K562 (cell line): ENCODE measurements around the gene PDE6H. TPM values are rescaled to one million over a fixed set of nuclear protein-coding genes. Genes with fewer than 3 reads are reported as not detected.

Experiments used
- ARID1B ChIP-seq: fragments of 450-650 bp; IDR thresholded peaks from 2 replicates; pipeline ENCODE4 v1.6.1; 2016; ENCODE audit warnings: antibody characterized with exemption, mild to moderate bottlenecking, inconsistent platforms
- CBFA2T3 ChIP-seq: fragments of 450-650 bp; IDR thresholded peaks from 2 replicates; pipeline ENCODE4 v1.6.1; 2017
- CBX2 ChIP-seq: fragments of 200-600 bp; sonication (generic); IDR thresholded peaks from one replicate; pipeline ENCODE4 v1.6.1; 2012; ENCODE audit warnings: mild to moderate bottlenecking, low read length, inconsistent platforms; ENCODE audit not compliant: insufficient read depth, poor library complexity, severe bottlenecking
- FOXJ2 ChIP-seq: fragments of 200-800 bp; sonication (Bioruptor generic); IDR thresholded peaks from 2 replicates; pipeline ENCODE4 v1.6.1; 2016; ENCODE audit warnings: missing genetic modification characterization, missing compliant biosample characterization
- FUS ChIP-seq: fragments of 200-400 bp; formaldehyde crosslinking; optimal IDR thresholded peaks from 2 replicates; pipeline ENCODE3; 2017; ENCODE audit warnings: low read depth, low read length
- MEF2A ChIP-seq: IDR thresholded peaks from 2 replicates; pipeline ENCODE4 v1.6.1; 2011; ENCODE audit warnings: low read depth, mild to moderate bottlenecking, low read length, moderate library complexity; ENCODE audit not compliant: control insufficient read depth
- MEF2D ChIP-seq: conservative IDR thresholded peaks from 2 replicates; pipeline ENCODE4 v1.6.1; 2016; ENCODE audit warnings: low read depth, missing genetic modification characterization, missing compliant biosample characterization
- MEIS2 ChIP-seq: fragments of 450-650 bp; IDR thresholded peaks from 2 replicates; pipeline ENCODE4 v1.6.1; 2014; ENCODE audit warnings: mild to moderate bottlenecking; ENCODE audit not compliant: partially characterized antibody
- RBBP5 ChIP-seq: fragments of 200-600 bp; sonication (generic); IDR thresholded peaks from 2 replicates; pipeline ENCODE4 v1.6.1; 2012; ENCODE audit warnings: borderline replicate concordance, mild to moderate bottlenecking, low read length, control low read depth, inconsistent platforms; ENCODE audit not compliant: insufficient read depth, poor library complexity, severe bottlenecking
- RBM22 ChIP-seq: fragments of 200-400 bp; formaldehyde crosslinking; IDR thresholded peaks from 2 replicates; pipeline ENCODE4 v1.6.1; 2018; ENCODE audit warnings: low read length, low read depth; ENCODE audit not compliant: poor library complexity, severe bottlenecking
- SPI1 ChIP-seq: IDR thresholded peaks from 2 replicates; pipeline ENCODE4 v1.6.1; 2011; ENCODE audit warnings: low read depth, low read length, control low read depth, borderline replicate concordance
- TCF3 ChIP-seq: sonication (generic); formaldehyde crosslinking; IDR thresholded peaks from 2 replicates; pipeline ENCODE4 v1.4.0; 2020; ENCODE audit warnings: mild to moderate bottlenecking, missing genetic modification reagents
- TEAD1 ChIP-seq, 2 experiments: fragments of 450-650 bp in 1 of 2; sonication (generic) in 1 of 2; formaldehyde crosslinking; IDR thresholded peaks; 2 replicates each; pipeline versions ENCODE4 v1.4.0 to v1.8.0; 2020 to 2022; ENCODE audit warnings: mild to moderate bottlenecking in 2 of 2, missing genetic modification reagents in 1 of 2
- U2AF1 ChIP-seq: fragments of 200-400 bp; formaldehyde crosslinking; optimal IDR thresholded peaks from 2 replicates; pipeline ENCODE3; 2017; ENCODE audit warnings: mild to moderate bottlenecking, low read depth, low read length, moderate library complexity
- ZFP30 ChIP-seq: fragments of 250-450 bp; sonication (Bioruptor Pico); IDR thresholded peaks from 2 replicates; pipeline ENCODE4 v1.8.0; 2022; ENCODE audit warnings: moderate library complexity, mild to moderate bottlenecking, inconsistent platforms, borderline replicate concordance
- ZFX ChIP-seq: sonication (generic); formaldehyde crosslinking; IDR thresholded peaks from 2 replicates; pipeline ENCODE4 v1.8.0; 2022; ENCODE audit warnings: mild to moderate bottlenecking, missing genetic modification reagents, moderate library complexity
- ZNF224 ChIP-seq: sonication (generic); formaldehyde crosslinking; IDR thresholded peaks from 2 replicates; pipeline ENCODE4 v1.8.0; 2022; ENCODE audit warnings: mild to moderate bottlenecking, missing genetic modification reagents
- ZNF695 ChIP-seq: fragments of 450-650 bp; formaldehyde crosslinking; IDR thresholded peaks from 2 replicates; pipeline ENCODE4 v1.4.0; 2020; ENCODE audit warnings: mild to moderate bottlenecking, moderate library complexity
- ZNF707 ChIP-seq: fragments of 250-450 bp; sonication (Bioruptor Pico); conservative IDR thresholded peaks from 2 replicates; pipeline ENCODE4 v1.8.0; 2022; ENCODE audit warnings: inconsistent platforms, mild to moderate bottlenecking, moderate library complexity
- ZNF75A ChIP-seq: fragments of 450-650 bp; formaldehyde crosslinking; IDR thresholded peaks from 2 replicates; pipeline ENCODE4 v1.4.0; 2020; ENCODE audit warnings: mild to moderate bottlenecking
- polyA plus RNA-seq, 8 experiments: library from polyadenylated mRNA; depleted of rRNA in 4 of 8; stranded (reverse) in 5 of 8; unstranded in 3 of 8; fragments of >200 nt; fragmentation: Nextera tagmentation in 2 of 8; fragmentation: Illumina TruSeq in 1 of 8; extraction: Ambion mirVana in 2 of 8; extraction: Trizol in 1 of 8; gene quantifications; 2 replicates each; pipeline versions ENCODE4 v1.2.1 to v1.2.3, GENCODE V29; 2011 to 2014; ENCODE audit warnings: inconsistent platforms in 1 of 8, missing spikeins in 1 of 8
- total RNA-seq, 7 experiments: library from RNA; depleted of rRNA in 6 of 7; stranded (reverse); fragments of >200 nt in 6 of 7; fragmentation: Illumina TruSeq in 2 of 7; extraction: Trizol in 2 of 7; gene quantifications; 2 replicates each; pipeline versions ENCODE4 v1.2.1 to v1.2.3, GENCODE V29; 2011 to 2021; ENCODE audit warnings: low replicate concordance in 1 of 7
- TF ChIP-seq, protein P1 (sequence below), 2 experiments: IDR thresholded peaks in 1 of 2; conservative IDR thresholded peaks in 1 of 2; 2 replicates each; pipeline ENCODE4 v1.6.1; 2016; ENCODE audit warnings: low read depth in 2 of 2, mild to moderate bottlenecking in 1 of 2, missing compliant biosample characterization in 1 of 2, missing genetic modification characterization in 1 of 2, moderate library complexity in 1 of 2
- TF ChIP-seq, protein P2 (sequence below): fragments of 250-450 bp; sonication (Bioruptor Pico); IDR thresholded peaks from 2 replicates; pipeline ENCODE4 v1.5.0; 2021; ENCODE audit warnings: mild to moderate bottlenecking, moderate library complexity

PDE6H gene
- total and polyA plus RNA-seq, 9 of the 15 experiments (the other 6 are each of a cell fraction or from before 2014, with no cell fraction given) = 0.15 TPM; not detected in 8

DNA sequence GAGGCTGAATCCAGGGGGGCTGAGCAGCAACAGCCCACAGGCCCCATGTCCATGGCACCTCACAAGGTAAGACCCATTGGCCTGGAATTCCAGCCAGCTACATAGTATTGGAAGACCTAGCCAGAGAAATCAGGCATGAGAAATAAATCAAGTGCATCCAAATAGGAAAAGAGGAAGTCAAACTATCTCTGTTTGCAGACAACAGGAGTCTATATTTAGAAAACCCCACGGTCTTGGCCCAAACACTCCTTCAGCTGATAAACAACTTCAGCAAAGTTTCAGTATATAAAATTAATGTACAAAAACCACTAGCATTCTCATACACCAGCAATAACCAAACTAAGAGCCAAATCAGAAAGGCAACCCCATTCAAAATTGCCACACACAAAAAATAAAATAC lies 16.9 kb downstream of the PDE6H start (continued):
- TF ChIP-seq, protein P1, sequence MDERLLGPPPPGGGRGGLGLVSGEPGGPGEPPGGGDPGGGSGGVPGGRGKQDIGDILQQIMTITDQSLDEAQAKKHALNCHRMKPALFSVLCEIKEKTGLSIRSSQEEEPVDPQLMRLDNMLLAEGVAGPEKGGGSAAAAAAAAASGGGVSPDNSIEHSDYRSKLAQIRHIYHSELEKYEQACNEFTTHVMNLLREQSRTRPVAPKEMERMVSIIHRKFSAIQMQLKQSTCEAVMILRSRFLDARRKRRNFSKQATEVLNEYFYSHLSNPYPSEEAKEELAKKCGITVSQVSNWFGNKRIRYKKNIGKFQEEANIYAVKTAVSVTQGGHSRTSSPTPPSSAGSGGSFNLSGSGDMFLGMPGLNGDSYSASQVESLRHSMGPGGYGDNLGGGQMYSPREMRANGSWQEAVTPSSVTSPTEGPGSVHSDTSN (CRISPR knock-in tag; IDR thresholded peaks at IDR 0.05; ENCODE audit: low read depth) = no peak
- TF ChIP-seq, protein P1 (tag; conservative IDR thresholded peaks at IDR 0.05; ENCODE audit: low read depth) = peak; percentile 68; the same call in 1 of the 2 replicates
- TF ChIP-seq ZNF224 (CRISPR knock-in tag) (no peak), MEIS2 (peak; percentile 53), MEF2A (peak; percentile 86), TCF3 (CRISPR knock-in tag) (peak; percentile 45; the same call in 1 of the 2 replicates), ZFX (no peak), TEAD1 (CRISPR knock-in tag; IDR thresholded peaks at IDR 0.05) (no peak), ZNF707 (CRISPR knock-in tag) (no peak), RBBP5 (no peak), FOXJ2 (tag) (peak; percentile 60; the same call in 1 of the 2 replicates), ZFP30 (no peak), U2AF1 (no peak), RBM22 (no peak), ARID1B (peak; percentile 44; the same call in 1 of the 2 replicates), ZNF75A (CRISPR knock-in tag) (no peak), FUS (no peak), ZNF695 (CRISPR knock-in tag) (no peak), CBX2 (no peak), CBFA2T3 (peak; percentile 37; the same call in 1 of the 2 replicates), SPI1 (peak; percentile 92), MEF2D (tag) (peak; percentile 96)
- TF ChIP-seq, protein P2, sequence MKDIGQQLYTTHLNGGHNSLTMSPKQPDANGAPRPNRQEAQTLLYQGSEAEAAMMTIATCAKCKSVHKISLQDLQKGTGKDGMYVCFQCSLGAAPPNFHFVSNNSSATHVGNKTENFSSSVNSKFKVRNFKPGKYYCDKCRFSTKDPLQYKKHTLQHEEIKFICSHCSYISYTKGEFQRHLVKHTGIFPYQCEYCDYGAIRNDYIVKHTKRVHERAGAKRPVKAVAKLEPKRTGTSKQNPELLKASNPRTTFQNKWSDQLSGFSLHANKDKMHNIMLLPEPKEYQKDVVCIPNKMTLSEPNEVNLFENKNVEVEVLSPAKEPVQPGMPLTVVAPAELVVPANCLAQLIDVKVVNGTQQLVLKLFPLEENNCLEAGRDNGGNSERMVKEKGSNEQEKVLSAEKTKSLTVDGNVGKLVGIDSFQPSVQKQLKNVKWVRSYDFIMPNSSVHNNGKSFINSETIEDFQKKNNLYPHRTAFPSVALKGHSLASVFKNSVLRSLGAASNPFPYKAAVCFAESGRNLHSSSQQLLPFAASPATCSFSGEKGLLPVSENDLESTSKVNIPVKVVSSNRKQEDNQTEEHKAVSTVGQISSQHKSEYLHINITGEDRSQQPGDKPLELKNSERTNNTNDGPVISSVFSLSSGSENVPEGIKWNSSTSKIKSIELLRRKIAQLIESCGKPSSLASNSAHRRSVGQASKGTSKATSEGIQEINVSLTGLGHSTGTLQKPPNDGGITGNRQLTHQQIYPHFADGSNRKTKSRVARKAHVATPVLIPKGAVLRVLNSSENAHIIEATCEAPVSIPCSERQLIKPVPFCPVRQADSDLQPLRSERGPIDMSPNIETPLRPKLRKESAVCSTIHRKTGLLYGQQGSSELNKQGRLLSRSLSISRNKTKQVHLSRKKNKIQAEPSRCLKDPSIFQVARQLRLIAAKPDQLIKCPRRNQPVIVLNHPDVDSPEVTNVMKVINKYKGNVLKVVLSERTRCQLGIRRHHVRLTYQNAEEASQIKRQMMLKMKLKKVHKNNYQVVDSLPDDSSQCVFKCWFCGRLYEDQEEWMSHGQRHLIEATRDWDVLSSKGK = no peak
